Osteoblast (primary cell): ENCODE data around the gene DNMT3A. TPM values are rescaled to one million over a fixed set of nuclear protein-coding genes. Genes with fewer than 3 reads are reported as not detected.

Source experiments
- DNase-seq: peaks from one replicate; pipeline ENCODE4 v3.0.0; 2011; ENCODE audit warnings: low spot score, mixed read lengths; ENCODE audit not compliant: insufficient read length; ENCODE audit errors: missing footprints
- H2AFZ ChIP-seq: 2 replicates; pipeline ENCODE4 v1.6.0; 2011; ENCODE audit warnings: mild to moderate bottlenecking, low read length
- H3K27ac ChIP-seq: 2 replicates; pipeline ENCODE4 v1.5.1; 2011; ENCODE audit warnings: mild to moderate bottlenecking, low read depth, low read length, moderate library complexity
- H3K27me3 ChIP-seq: 2 replicates; pipeline ENCODE4 v1.6.0; 2012; ENCODE audit warnings: mild to moderate bottlenecking, control low read depth, inconsistent platforms, low read length, moderate library complexity; ENCODE audit not compliant: insufficient read depth
- H3K36me3 ChIP-seq: 2 replicates; pipeline ENCODE4 v1.5.1; 2011; ENCODE audit warnings: mild to moderate bottlenecking, low read length, control low read depth, moderate library complexity; ENCODE audit not compliant: insufficient read depth
- H3K4me1 ChIP-seq: 2 replicates; pipeline ENCODE4 v1.5.1; 2011; ENCODE audit warnings: mild to moderate bottlenecking, low read length, control low read depth, moderate library complexity; ENCODE audit not compliant: insufficient read depth
- H3K4me2 ChIP-seq: 2 replicates; pipeline ENCODE4 v1.6.0; 2011; ENCODE audit warnings: mild to moderate bottlenecking, low read length; ENCODE audit not compliant: insufficient read depth
- H3K4me3 ChIP-seq: fragments of 200-600 bp; sonication (generic); 3 replicates; pipeline ENCODE4 v1.5.1; 2012; ENCODE audit warnings: mild to moderate bottlenecking, low read length, inconsistent platforms; ENCODE audit not compliant: insufficient read depth
- H3K79me2 ChIP-seq: 2 replicates; pipeline ENCODE4 v1.6.0; 2012; ENCODE audit warnings: mild to moderate bottlenecking, low read length, control low read depth, inconsistent platforms; ENCODE audit not compliant: insufficient read depth
- H3K9me3 ChIP-seq: 2 replicates; pipeline ENCODE4 v1.5.1; 2011; ENCODE audit warnings: low read depth, low read length, control low read depth
- H4K20me1 ChIP-seq: 2 replicates; pipeline ENCODE4 v1.6.0; 2012; ENCODE audit warnings: mild to moderate bottlenecking, low read length, control low read depth; ENCODE audit not compliant: insufficient read depth
- CTCF ChIP-seq: IDR thresholded peaks from 2 replicates; pipeline ENCODE4 v1.5.1; 2011; ENCODE audit warnings: mild to moderate bottlenecking, low read depth, low read length, moderate library complexity; ENCODE audit errors: extremely low read depth
- total RNA-seq: library from RNA; depleted of rRNA; stranded (reverse); fragments of >200 nt; gene quantifications from 2 replicates; pipeline ENCODE4 v1.2.3, GENCODE V29; 2012

Gene DNMT3A
- total RNA-seq, 1 donor = 18.5 TPM

DNA sequence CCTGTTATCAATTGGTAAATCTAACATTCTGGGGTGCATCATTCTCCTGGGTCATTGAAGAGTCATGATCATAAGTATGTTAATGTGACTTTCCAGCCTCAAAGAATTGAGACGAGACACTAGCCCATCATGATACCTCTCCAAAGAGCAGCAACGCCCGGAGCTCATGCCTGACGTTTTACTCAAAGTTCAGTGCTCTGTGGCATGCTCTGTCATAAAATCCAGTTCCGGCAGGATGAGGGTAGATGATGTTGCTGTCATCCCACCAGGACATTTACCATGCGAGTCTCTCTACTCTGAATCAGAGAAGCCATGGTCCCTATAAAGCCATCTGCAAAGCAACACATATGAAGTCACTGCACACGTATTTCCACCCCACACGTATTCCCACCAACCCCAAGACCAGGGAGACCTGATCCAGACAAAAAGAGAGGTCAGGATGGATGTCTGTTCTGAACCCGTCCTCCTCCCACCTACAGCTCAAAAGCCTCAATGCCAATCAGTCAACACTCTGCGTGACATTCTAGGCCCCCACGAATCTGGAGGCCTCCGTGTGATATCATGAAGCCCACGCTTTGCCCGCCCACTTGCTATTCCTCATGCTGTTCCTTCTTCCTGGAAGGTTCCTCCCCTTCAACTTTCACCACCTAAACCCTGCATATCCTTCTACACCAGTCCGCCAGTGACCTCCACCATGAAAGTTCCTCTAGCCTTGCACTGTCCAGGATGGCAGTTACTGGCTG lies 85.8 kb downstream of the DNMT3A start:
- Histone ChIP-seq H3K9me3 (no peaks in the 10 kb centered on the region), H3K4me2 (no peak overlapping the region), H4K20me1 (peaks cover 2% of the 10 kb centered on the region), H3K27me3 (no peaks in the 10 kb centered on the region), H3K4me3 (no peak overlapping the region), H2AFZ (no peak overlapping the region), H3K79me2 (no peaks in the 10 kb centered on the region), H3K27ac (no peak overlapping the region), H3K36me3 (no peaks in the 10 kb centered on the region), H3K4me1 (peaks cover 8% of the 10 kb centered on the region)
- no peak for TF ChIP-seq CTCF
- no peak for DNase-seq

- no peak for TF ChIP-seq CTCF
- no peak overlapping the region for H3K4me3 ChIP-seq
- no peaks in the 10 kb centered on the region for H3K9me3 ChIP-seq
- DNase-seq = peak; percentile 22
- no peak overlapping the region for H2AFZ ChIP-seq
- H3K27ac ChIP-seq = no peak overlapping the region
- H3K4me1 ChIP-seq = peaks cover 16% of the 10 kb centered on the region
- no peaks in the 10 kb centered on the region for H3K79me2 ChIP-seq
- H3K4me2 ChIP-seq = no peak overlapping the region
- H4K20me1 ChIP-seq = peaks cover 2% of the 10 kb centered on the region
- no peaks in the 10 kb centered on the region for H3K27me3 ChIP-seq
- H3K36me3 ChIP-seq = no peaks in the 10 kb centered on the region
These were observed 86.8 kb downstream of the DNMT3A start for GRCh38 chr2:25254961-25255360.

GRCh38 chr2:25253153-25253626 lies 88.5 kb downstream of the DNMT3A start:
- TF ChIP-seq CTCF = no peak
- Histone ChIP-seq H3K4me1 (peaks cover 20% of the 10 kb centered on the region), H3K27me3 (no peaks in the 10 kb centered on the region), H3K79me2 (no peaks in the 10 kb centered on the region), H4K20me1 (peaks cover 2% of the 10 kb centered on the region), H3K4me3 (no peak overlapping the region), H3K27ac (no peak overlapping the region), H2AFZ (peak overlapping the region; percentile 76), H3K9me3 (no peaks in the 10 kb centered on the region), H3K4me2 (peak overlapping the region; percentile 78), H3K36me3 (no peaks in the 10 kb centered on the region)
- DNase-seq = no peak

GRCh38 chr2:25252291-25253152 lies 89.2 kb downstream of the DNMT3A start:
- H3K36me3 ChIP-seq = no peaks in the 10 kb centered on the region
- no peaks in the 10 kb centered on the region for H3K79me2 ChIP-seq
- H2AFZ ChIP-seq = peak overlapping the region; percentile 76
- H3K27ac ChIP-seq = peak overlapping the region; percentile 12
- no peaks in the 10 kb centered on the region for H3K9me3 ChIP-seq
- H4K20me1 ChIP-seq = peaks cover 2% of the 10 kb centered on the region
- peak overlapping the region; percentile 78 for H3K4me2 ChIP-seq
- peaks cover 20% of the 10 kb centered on the region for H3K4me1 ChIP-seq
- no peaks in the 10 kb centered on the region for H3K27me3 ChIP-seq
- H3K4me3 ChIP-seq = peak overlapping the region; percentile 72
- no peak for TF ChIP-seq CTCF
- peak; percentile 96 for DNase-seq
